HG03442 (cell line): Measurements from ENCODE around the gene AP3D1.
"Not testable (repeated sequence)": the region's sequence is repeated elsewhere in the genome, so short reads cannot be mapped to it uniquely, and the experiment has no call there.

Experiments
- ATAC-seq: cut with Tn5 transposase; IDR thresholded peaks from one replicate; pipeline ENCODE4 v1.9.1; 2021; ENCODE audit warnings: mild to moderate bottlenecking, moderate library complexity; ENCODE audit not compliant: unreplicated experiment

The AP3D1 gene

DNA sequence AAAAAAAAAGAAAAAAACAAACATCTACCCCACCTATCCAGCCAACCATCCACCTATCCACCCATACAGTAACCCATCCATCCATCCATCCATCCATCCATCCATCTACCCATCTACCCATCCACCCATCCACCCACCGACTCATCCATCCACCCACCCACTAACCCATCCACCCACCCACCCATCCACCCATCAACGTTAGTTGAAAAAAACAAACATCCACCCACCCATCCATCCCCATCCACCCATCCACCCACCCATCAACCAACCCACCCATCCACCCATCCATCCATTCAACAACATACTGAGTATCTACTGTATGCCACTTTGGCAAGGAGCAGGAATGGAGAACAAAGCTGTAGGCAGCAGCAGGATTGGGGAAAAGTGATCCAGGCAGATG, 6.1 kb upstream of the AP3D1 start:
- ATAC-seq = no peak

DNA sequence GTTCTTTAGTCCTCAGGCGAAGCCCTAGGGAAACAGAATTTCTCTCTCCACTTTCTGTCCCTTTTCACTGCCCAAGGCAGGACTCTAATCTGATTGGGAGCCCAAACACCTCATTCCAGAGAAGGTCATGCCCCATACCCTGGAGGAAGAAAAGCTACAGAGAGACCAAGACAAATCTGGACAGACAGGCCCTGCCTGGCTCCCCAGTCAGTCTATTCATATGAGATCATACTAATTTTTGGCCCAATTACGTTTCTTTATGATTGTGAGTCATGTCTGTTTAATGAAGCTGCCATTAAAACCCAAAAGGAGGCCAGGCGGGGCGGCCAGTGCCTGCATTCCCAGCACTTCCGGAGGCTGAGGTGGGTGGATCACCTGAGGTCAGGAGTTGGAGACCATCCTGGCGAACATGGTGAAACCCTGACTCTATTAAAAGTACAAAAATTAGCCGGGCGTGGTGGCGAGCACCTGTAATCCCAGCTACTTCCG, 3.3 kb upstream of the AP3D1 start:
- no peak for ATAC-seq

DNA sequence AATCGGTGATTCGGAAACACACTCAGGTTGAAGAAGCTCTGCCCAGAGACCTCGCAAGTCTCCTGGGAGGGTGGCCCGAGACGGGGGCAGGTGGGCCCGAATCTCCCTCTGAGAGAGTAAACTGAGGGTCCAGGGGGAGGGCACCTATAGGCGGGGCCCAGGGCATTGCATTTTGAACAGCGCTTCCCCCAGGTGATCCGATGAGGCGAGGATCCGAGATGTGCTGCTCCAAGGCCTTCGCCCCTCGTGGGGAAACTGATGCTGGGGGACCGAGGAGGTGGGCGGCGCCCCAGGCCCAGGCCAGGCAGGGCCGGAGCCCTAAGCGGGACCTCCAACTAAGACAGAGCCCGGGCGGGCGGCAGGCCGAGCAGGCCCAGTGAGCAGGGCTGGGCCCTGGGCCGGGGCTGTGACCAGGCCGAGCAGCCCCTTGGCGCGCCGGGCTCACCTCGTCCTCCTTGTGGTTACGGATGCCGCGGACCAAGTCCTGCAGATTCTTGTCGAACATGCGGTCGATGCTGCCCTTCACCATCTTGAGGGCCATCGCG, 500 bp downstream of the AP3D1 start:
- peak; percentile 16 for ATAC-seq

DNA sequence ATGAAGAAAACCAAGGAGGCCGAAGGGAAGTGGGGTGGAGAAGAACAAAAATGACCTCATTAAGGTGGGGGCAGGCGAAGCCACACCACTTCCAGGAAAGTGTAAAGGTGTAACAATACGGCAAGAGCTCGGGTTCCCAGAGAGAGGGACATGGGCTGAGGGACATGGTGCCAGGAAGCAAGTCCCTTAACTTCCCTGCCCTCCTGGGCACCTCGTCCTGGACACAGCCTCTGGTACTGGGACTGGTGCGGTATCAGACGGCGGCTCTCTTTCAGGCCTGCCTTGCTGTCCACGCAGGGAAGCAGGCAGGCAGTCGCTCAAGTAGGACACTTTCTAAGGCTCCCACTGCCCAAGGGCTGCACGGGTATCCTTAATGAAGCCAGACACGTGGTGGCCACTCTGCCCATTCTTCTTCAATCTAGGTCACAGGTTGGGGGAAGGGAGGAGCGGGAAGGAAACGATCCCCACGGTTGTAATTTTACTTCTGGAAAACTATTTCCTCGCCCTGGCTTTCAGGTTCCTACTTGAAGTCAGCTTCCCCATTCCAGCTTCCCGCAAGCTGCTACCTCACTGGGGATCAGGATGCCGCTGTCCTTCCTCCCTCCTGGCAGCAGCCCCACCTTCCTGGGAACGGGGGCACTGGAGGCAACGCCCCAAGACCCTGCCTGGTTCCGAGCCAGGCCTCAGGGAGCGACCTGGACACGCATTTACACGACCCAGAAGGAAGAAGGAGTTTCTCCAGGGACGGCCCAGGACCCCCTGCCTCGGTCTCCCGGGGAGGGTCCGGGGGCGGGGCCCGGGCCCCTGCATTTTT, 1.2 kb downstream of the AP3D1 start:
- ATAC-seq = no peak

DNA sequence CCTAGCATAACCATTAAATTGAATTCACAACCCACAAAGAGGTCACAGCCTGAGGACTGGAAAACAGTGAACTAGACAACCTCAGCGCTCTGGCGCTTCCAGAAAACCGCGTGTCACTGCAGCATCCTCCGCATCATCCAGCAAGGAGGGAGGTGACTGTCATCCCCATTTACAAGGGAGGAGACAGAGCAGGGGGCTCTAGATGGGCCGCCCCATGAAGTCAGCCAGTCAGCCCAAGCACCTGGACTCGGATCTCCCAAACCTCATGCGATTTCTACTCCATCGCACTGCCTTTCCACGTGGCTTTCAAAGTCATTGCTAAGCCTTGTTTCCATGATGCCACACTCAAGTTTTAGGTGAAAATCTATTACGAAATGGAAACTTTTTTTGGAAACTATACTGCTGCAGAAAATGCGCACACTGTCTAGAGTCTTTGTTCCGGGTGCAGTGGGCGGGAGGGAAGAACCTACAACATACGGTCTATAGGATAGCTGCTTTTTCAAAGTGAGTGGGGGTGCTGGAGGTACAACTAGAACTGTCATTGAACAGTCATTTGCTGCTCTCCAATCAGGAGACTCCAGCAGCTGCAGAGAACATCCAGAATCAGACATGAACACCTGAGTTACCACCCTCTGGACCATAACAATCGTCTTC, 2.8 kb downstream of the AP3D1 start:
- ATAC-seq = no peak

DNA sequence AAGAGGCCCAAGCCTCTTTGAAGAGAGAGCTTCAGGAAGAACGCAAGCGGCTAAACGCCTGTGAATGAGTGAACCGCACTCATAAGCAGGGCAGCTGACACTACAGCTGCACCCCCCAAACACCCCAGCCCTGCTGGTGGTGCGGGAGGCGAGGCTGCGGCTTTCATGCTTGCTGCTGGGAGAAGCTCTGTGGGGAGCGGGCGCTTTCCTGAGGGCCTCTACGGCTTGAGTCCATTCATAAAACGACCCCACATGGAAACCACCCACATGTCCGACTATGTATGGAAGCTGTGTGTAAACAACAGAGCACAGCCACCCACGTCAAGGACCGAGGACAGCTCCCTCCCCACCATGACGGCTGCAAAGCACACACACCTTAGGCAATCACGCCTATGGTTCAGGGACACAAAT, 5.5 kb downstream of the AP3D1 start:
- no peak for ATAC-seq

DNA sequence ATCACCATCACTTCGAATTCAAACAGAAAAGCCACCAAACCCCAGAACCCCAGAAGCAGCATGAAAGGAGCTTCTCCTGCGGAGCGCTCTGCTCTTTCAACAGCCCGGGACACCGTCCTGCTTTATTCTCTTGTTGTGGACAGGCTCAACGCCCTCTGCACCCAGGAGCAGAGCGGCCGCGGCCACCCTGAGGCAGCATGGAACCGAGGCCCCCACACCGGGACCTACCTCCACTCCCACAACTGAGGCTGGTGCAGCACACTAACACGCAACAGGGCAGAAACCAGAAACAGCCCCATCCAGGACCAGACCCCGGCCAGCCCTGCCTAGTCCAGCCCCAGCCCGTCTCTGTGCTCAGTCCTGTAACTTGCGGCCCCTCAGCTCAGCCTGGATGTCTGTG, 7.2 kb downstream of the AP3D1 start:
- no peak for ATAC-seq

DNA sequence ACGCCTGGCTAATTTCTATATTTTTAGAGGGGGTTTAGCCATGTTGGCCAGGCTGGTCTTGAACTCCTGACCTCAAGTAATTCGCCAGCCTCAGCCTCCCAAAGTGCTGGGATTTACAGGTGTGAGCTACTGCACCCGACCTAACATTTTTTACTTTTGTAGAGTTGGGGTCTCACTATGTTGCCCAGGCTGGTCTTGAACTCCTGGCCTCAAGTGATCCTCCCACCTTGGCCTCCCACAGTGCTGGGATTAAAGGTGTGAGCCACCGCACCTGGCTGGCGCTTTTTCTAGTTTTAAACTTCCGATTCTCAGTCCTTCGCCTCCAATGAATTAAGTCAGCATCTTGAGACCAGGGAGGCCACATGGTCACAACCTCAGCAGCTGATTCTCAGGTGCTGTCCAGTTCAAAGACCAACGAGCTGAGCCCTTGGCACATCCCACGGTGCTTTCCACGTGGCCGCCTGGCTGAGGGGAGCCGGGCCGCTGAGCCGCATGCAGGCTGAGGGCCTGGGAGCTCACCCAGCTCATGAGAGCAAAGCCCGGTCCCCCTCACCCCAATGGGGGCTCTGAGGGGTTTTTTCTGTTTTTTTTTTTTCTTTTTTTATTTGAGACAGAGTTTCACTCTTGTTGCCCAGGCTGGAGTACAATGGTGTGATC, 9.1 kb downstream of the AP3D1 start:
- no peak for ATAC-seq

DNA sequence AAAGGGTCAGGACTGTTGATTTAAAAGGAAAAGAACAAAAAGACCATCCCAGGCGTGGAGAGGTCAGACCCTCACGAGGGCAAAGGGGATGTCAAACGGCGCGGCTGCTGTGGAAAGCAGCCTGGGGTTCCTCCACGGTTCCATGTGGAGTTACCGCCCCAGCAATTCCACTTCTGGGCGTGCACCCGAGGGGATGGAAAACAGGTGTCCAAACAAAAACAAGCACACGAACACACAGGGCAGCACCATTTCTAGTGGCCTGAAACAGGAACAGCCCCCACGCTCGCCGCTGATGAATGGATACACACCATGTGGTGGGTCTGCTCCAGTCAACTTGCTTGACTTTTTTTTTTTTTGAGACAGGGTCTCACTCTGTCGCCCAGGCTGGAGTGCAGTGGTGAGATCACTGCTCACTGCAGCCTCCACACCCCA, 11.2 kb downstream of the AP3D1 start:
- ATAC-seq = no peak

DNA sequence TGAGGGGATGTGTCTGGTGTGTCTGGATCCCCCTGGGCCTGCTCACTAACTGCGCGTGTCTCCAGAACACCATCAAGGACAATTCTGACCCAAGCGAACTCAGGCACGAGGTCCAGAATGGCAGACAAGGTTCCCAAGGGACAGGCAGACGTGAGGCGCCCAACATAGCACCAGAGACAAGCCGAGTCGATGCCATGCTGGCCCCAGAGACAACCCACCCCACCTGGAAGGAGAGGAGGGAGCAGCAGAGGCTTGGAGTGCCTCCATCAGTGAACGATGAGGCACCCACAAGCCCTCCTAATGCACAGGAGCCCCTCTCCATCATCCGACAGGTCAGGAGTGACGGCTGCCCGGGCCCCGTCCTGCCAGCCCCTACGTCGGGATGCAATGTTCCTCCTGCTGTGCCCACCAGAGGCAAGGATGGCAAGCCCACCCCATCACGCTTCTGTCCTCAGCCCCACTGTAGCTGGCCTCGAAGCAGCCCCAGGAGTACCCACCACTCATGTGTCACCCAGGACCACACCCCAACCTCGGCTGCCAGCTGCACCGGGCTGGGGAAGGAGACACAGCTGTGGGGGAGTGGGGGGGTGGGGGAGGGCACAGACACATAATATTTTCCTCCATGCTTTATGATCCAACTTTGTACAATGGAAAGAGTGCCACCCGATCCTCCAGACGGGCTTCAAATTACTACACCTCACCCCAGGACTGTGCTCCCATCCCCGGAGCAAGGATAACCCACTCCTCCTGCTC, 11.8 kb downstream of the AP3D1 start:
- no peak for ATAC-seq

DNA sequence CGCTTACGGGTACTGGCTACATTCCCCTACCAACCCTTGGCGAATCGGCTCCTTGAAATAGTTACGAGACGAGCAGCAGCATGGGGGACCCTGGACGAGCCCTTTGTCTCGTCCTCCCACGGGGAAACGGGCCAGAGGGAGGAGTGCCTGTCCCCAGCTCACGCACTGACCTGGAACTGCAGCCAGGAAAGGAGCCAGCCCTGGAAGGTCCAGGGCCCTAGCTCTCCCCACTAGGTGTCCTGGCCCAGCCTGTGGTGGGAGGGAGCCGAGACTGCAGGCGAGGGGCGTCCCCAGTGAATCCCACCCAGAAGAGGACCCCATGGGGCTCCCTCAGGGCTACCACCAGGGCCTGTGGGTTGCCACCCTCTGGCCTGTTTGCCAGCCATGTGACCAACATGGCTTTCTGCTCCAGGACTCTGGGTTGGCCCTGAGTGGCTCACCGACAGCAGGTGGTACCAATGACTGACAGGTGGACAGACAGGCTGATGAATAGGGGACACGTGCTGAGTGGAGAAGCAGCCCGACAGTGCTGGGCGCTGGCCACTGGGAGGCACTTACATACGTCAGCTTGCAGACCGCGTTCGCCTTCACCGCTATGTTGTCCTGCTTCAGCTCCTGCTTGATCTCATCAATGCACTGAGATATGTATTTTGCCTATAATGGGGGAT, 13.2 kb downstream of the AP3D1 start:
- ATAC-seq = no peak

DNA sequence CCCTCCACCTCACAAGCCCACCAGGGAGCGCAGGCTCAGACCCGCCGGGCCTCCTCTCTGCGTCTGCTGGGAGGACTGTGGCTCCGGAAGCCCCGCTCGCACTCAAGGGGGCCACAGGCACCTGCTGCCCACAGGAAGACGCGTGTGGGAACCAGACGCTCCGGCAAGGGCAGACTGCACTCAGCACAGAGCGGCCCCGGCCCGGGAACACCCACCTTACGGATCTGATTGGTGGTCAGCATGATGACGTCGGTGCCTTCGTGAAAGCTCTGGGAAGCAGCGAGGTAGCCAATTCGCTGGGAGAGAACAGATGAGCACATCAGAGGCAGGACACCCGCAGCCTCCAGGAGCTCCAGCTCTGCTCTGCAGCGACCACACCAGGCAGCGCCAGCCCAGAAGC, 14.6 kb downstream of the AP3D1 start:
- no peak for ATAC-seq

DNA sequence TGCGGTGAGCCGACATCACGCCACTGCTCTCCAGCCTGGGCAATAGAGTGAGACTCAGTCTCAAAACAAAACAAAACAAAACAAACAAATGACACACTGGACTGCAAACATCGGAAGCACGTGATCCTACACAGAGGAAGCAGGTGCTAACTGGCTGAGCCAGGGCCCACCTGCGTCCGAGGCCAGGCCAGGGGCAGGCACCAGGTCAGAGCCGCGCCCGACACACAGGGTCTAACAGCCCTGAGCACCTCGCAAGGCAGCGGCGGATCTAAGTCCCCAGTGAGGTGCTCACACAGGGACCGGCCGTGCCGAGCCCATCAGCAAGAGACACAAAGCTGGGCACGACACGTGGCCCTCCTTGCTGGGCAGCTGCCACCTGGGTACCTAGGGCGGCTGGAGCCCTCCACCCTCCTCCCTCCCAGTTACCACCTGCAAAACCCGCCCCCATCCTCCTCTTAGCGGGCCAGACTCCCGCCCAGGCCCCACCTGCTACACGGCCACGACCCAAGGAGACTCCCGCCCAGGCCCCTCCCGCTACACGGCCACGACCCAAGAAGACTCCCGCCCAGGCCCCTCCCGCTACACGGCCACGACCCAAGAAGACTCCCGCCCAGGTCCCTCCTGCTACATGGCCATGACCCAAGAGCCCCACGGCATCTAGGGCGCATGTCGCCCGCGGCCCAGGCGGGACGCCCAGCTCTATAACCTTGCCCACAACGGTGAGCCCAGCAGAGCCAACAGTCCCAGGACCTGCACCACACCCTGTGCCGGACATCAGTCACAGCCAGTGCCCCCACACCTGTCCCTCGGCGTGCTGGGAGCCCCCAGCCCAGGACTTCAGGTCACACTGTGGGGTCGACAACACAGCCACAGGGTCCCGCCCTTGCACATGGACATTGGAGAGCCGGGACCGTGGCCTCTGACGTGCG, 15.6 kb downstream of the AP3D1 start:
- ATAC-seq = no peak

DNA sequence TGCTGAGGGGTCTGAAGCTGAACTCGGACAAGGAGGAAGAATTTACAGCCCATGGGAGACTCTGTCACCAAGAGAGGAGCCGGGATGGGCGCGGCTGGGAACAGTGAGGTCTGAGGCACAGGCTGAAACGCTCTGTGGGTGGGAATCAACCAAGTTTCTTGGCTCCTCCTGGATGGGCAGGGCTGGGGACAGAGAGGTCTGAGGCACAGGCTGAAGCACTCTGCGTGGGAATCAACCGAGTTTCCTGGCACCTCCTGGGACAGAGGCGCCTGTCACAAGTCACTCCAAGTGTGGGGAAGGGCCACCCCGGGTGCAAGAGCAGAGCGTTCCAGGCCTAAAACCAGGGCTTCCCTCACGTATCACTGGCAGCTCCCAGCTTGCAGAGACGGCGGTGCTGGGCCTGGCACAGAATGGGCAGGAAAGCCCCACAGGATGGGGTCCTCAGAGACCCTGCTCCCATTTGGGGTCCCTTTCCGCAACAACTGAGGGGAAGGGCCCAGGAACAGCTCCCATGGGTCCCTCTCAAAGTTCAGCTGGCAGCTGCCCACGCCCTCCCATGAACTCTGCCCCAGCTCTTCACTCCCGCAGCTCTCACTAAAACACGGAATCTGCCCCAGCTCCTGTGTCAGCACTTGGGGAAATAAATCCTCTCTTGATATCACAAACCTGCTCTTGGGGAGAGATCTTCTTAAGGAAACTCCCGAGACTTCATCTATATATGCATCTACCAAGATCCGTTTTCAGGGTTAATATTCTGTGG, 18.5 kb downstream of the AP3D1 start:
- ATAC-seq = no peak

DNA sequence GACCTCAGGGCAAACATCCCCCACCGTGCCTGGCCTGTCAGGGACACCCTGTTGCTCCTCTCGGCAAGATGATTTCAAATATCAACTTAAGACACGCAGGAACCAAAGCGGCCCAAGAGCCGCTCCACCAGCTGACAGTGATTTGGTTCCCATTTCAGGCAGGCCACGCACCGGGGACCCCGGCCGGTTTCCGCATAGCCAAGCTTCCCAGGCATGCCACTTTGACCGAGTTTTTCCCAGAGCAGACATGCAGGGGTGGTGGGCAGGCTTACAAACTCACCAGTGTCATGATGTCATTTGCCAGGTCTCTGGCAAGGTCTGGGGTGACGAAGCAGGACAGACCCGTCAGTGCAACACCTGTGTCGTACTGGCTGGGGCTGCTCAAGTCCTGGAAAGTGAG, 19.2 kb downstream of the AP3D1 start:
- no peak for ATAC-seq

DNA sequence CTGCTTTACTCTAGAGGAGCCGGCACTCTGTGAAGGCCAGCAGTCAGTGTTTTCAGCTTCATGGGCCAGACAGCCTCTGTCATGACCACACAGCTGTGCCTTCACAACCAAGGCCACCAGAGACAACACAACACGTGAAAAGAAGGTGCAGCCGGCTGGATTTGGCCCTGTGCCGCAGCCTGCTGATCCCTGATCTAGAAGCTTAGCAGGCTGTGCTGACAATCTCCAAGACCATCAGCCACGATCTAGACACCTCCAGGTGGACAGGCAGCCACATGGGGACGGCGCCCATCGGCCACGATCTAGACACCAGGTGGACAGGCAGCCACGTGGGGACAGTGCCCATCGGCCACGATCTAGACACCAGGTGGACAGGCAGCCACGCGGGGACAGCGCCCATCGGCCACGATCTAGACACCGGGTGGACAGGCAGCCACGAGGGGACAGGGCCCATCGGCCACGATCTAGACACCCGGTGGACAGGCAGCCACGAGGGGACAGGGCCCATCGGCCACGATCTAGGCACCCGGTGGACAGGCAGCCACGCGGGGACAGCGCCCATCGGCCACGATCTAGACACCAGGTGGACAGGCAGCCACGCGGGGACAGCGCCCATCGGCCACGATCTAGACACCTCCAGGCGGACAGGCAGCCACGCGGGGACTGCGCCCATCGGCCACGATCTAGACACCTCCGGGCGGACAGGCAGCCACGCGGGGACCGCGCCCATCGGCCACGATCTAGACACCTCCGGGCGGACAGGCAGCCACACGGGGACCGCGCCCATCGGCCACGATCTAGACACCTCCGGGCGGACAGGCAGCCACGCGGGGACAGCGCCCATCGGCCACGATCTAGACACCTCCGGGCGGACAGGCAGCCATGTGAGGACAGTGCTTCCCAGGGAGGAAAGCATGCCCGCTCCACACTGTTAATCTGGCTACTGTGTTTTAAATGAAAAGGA, 20.1 kb downstream of the AP3D1 start:
- not testable (repeated sequence) for ATAC-seq
